NCI-H460 (cell line): ENCODE measurements around the gene TMEFF2. TPM values are rescaled to one million over a fixed set of nuclear protein-coding genes. Genes with fewer than 3 reads are reported as not detected.

ENCODE experiments used
- DNase-seq: peaks from one replicate; pipeline ENCODE4 v3.0.0-alpha.2; 2016; ENCODE audit warnings: low read depth; ENCODE audit errors: extremely low read depth
- total RNA-seq: library from RNA; depleted of rRNA; stranded (reverse); fragments of >200 nt; shearing (Covaris generic); gene quantifications from 2 replicates; pipeline ENCODE4 v1.2.3, GENCODE V29; 2014

Gene TMEFF2
- total RNA-seq, 1 experiment from 2014 or later, result not detected

DNA sequence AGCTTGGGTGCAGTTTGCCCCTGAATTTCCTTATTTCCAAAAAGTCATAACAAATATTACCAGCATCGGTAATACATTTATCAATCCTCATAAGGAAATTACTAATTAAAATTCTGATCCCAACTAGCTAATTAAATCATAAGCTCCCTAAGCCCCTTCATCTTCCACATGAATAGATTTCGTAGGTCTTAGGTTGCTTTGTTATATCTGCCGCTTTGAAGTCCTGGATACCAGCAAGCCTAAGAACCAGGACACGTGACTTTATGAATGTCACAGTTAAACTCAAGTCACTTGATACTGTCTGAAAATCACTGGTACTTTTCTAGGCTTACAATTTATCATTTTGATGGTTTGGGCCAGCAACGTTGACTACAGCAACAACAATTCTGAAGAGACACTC is 213.0 kb downstream of the TMEFF2 start:
- DNase-seq, result no peak

DNA sequence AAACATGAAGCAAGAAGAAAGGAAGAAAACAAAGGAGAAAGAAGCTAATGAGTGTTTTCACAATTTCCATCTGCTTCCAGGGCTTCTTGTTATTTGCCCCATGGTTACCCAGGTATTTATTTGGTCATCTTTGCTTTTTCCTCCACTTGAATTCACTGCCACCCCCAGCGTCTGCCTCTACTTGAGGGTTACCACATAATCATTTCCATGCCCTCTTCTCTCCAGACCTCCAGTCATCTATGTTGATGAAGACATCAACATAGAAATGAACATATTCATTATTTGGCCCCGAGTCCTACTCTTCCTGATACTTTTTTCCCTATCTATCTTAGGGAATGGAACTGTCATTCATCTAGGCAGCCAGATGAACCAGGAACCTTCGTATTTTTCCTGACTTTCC is 214.2 kb downstream of the TMEFF2 start:
- DNase-seq, result no peak

DNA sequence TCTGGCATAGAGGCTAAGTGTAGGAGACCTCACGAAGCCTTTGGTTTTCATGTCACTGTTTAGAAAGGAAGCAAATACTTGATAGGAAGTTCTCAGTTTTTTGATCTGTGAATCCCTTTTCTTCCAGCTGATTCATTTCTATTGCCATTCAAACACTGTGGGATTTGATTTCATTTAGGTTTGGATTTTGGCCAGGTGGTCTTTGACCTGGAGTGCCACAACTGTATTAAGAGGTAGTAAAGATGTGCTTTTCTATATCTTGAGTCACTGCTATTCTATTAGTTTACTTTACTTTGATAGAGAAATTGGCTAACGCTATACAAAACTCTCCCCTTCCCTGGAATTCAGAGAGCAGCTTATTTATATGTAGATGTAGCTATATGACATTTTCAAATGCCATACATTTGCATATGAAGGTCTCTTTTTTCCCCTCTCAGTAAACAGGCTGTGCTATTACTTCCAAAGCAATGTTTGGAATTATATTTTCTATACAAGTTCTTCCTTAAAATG is 215.5 kb downstream of the TMEFF2 start:
- no peak for DNase-seq

DNA sequence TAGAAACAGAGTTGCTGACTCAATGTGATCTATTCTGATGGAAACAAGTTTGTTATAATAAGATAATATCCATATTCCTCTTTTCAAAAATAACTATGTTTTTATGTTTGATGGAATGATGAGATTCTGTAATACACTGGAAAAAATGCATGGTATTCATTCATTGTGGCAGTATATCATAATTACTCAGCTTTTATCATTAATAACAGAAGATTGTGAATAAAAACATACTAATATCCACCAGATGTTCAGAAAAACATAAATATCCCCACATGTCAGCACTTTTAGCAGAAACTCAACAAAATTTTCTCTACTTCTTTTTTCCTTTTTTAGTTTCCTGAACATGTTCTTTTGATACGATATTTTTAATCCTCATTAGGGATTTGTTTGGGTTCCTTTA is 217.0 kb downstream of the TMEFF2 start:
- no peak for DNase-seq

DNA sequence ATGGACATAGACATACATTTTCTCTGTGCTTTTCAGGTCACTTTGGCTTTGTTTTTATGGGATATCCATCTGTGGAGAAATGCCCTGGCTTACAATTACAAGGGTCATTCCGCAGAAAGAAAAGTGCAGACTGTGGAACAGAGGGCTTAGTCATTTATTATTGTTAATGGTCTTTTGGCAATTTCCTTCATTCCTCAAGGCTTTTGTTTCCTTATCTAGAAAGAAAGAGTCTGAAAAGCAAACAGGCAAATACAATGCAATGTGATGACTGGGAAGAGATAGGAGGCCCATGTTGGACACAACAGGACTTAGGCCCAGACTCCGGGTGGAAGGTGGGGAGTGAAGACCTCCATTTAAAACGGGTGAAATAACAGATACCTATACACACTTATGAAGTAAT is 218.3 kb downstream of the TMEFF2 start:
- DNase-seq, result no peak

DNA sequence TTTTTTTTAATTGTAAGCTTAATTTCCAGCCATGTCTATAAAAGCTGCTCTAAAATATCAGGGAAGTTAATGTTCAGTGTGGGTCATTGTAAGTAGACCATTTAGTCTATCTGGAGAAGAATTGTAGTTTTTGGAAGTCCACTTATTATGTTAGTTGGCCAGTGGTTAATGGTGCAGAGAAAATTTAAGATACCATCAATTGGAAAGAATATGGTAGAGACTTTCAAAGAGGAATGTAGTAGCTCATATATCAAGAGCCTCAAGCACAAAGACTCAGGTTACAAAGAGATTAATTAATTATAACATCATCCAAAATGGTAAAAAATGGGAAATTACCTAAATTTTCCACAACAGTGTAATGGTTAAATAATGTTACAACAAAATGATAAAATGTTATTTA is 220.1 kb downstream of the TMEFF2 start:
- no peak for DNase-seq

DNA sequence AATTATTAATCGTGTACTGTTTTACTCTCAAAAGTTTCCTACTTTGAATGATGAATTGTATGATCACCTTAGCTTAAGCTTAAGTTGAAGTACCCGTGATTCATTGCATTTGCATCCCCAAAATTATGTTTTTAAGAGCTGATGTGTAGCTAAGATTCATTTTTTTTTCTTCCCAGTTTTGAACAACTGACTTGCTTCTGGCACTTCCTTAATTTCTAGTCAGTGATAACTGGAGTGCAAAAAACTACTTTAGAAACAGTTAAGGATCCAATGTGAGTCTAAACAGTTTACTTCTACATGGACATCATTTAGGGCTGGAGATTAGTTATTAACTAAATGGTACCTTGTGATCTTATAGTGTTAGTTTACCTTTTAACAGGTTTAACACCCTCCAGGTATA is 223.9 kb downstream of the TMEFF2 start:
- no peak for DNase-seq

DNA sequence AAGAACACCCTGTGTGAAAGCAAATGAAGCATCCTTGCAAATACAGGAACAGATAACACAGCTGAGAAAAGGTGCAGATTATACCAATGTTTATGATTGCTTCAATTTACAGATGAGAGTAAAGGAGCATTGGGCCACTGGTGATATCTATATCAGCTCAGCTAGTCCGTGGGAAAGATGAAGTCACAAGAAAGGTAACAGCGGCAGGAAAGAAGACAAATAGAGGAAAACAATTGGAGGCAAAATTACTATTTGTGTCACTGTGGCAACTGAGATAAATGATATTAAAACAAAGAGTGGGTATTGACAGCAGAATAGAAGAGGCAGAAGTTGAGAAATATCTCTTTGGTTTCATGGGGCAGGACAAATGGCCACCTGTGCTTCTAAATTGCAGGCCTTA is 226.6 kb downstream of the TMEFF2 start:
- no peak for DNase-seq

DNA sequence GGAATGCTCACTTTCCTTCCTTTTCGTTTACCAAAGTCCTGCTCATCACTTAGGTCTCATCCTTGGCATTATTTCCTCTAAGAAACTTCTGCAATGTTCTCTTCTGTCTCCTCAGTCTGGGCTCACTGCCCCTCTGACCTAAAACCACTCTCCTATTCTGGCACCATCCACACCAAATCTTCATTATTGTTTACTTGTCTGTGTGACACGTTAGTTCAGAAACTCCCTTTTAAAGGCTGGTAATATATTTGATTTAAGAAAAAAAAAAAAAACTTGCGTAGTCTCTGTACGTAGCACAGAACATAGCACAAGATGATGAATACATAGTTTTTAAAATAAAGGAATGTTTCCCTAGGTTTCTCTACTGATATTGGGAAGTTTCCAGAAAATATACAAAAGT is 229.0 kb downstream of the TMEFF2 start:
- no peak for DNase-seq

DNA sequence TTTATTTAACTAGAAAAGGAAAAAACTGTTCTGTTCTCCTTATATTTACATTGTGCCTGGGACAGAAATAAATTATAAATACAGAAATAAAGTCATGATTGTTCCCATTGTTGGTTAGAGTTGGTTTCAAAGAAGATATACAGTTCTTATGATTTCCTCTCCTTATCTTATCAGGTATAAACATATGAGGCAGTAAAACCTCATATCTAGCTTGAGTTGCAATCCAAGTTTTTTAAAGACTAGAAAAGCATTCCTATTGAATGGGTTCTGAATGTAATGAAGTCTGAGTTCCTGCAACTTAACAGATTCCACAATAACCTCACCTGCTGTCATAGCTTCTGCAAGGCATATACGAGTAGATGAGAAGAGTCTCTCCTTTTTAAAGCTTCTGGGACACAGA is 233.2 kb downstream of the TMEFF2 start:
- no peak for DNase-seq

DNA sequence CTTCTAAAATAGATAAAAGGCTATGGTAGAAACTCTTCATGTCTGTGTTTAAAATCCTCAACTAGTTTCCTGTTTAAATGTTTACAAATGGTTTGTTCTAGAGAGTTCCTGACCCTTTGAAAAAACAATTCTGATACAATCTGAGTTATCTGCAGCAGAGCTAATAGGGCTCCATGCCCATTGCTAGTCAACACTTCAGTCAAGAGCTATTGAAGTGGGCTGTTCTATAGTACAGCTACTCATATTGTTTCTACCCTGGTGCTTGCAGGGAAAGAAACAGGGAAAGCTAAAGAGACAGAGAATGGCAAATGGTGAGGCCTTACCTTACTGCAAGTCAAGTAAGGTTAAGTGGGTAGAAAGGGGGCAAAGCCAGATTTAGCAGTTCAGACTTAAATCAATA is 235.5 kb downstream of the TMEFF2 start:
- no peak for DNase-seq

DNA sequence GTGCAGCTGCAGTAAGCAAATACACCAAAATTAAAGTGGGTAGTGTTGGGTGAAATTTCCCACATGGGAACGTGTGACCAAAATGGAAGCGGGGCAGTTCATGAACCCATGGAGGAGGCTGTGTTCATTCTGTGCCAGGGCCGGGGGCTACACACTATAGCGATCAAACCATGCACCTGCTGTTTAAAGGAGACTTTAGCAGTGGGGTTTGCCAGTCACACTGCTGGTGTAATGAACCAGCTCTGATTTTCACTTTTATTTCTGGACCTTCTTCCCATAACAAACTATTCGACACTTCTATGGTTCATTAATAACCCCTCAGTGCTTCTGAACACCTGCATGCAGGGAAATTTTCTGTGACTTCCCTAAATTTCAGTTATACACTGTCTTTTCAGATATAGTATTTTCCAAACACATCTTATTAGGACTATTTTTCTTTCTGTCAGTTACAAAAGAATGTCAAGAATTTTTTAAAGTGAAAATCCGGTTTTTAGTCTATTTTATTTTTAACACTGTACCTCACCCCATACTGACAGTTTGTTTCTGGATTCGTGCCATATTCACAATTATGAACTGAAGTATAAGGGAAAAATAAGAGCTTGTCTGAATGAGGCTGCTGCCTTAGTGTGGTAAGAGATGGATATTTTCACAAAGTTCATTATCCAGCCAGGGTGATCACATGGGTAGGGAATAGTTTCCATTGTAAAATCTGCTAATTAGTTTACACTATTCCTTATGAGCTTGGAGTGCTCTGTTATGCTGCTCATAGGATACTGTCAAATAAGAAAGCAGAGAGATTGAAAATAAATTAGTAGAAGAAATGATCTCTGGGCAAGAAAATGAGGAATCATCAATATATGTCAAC is 236.5 kb downstream of the TMEFF2 start:
- no peak for DNase-seq

DNA sequence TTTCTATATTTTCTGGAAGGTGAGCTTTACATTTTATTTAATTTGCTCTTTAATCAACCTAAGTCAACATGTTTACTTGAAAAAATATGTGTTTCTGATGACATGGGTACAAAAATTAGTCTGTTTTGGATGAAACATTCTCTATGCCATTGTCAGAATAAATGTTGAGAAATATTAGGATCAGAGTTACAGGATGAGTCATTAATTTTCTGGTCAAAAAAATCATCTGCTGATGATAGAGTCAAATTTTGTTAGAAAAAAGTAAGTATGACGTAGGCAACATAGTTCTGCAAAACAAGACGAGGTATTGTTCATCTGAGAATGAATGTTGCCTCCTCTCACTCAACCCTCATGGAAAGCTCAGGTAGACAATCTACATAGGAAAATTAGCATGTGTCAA is 240.3 kb downstream of the TMEFF2 start:
- DNase-seq, result no peak

DNA sequence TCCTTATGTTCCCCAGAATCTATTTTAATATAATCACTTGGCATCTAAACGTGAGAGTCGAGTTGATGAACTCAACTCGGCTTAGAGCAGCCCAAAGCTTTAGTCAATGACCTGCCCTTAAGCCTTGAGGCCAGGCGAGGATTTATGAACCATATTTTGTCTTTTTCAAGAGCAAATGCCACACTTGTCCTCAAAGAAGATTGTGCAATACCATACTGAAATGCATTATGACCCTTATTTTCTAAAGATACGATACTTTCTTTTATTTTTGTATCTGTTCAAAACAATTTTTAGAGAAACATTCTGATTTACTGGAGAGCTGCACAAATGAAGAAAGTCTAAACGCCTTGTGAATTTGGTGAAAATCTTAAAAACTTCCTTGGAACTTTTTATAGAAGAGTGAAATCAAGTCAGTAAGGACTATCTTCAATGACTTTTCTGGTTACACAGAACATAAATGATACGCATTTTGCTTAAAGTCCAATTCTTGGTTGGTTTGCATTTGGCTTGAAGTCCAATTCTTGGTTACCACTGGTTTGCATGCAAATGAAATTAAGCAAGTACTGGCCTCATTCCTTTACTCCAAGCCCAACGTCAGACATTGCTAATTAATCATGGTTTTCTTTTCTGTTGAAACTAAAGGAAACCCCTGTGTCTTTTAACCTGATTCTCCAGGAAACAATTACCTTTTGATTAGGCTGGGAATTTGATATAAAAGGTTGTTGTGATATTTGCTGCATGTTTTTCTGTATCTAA is 242.0 kb downstream of the TMEFF2 start:
- DNase-seq, result no peak

DNA sequence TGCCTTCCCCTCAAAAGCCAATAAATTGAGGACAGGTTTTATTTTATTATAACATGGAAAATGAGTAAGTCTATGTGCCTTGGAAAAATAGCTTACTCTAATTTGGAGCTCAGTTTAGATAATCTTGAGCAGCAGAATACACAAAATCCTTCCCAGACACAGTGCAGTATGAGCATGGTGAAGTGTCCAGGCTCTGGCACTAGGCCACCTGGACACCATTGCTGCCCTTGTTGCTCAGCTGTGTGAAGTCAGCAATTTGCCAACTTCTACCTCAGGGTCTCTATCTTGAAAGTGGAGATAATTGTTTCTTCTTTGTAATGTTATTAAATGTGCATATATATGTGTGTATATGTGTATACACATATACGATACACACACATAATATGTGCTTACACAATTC is 242.9 kb downstream of the TMEFF2 start:
- no peak for DNase-seq

DNA sequence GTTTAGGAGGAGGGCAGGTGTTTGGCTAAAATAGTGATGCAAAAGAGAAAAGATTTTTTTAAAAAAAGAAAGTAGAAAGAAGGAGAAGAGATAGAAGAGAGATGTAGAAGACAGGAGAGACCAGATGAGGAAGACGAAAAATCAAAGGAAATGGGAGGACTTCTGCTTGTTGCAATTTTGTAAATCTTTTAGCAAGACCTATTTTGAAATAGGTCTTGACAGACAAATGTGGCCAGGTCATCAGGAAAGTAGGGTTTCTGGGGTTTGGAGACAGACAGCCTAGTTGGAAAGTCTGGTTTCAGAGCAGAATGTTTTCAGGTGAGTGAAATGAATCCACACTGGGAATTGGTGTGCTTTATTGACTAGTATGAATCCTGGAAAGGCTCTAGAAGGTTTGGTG is 243.4 kb downstream of the TMEFF2 start:
- no peak for DNase-seq

DNA sequence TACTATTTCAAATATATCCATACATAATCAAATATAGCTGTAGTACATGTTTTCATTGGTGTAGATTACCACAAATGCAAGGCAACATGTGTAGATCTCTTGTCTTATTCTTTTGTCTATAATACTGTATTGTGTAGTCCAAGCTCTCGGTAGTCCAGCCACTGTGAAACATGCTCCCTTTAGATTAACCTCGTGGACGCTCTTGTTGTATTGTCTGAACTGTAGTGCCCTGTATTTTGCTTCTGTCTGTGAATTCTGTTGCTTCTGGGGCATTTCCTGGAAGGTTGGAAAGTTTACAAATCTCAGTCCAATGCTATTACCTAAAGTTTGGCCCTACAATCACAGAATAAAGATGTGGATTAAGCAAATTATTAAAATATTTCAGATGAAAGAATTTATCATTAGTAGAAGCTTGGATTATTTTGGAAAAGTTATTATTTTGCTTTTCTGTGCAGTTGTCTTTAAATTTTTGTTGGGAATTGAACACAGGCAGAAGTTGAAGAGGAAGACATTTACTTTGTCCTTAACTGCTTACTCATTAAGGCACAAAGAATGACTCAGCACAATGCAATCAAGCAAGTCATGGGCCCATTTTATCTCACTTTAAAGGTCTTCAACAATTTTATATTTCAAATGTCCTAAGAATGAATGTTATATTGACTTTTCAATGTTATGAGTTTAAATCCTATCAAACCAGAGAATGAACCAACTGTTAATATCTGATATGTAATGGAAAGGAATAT is 244.4 kb downstream of the TMEFF2 start:
- peak; percentile 45 for DNase-seq

DNA sequence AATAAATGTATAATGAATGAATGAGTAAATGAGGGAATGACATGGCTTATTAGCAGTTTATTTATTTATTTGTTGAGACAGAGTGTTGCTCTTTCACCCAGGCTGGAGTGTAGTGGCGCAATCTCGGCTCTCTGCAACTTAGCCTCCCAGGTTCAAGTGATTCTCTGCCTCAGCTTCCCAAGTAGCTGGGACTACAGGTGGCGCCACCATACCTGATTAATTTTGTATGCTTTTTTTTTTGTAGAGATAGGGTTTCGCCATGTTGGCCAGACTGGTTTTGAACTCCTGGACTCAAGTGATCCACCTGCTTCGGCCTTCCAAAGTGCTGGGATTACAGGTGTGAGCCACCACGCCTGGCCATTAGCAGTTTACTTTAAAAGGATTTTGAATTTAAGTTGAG is 247.5 kb downstream of the TMEFF2 start:
- DNase-seq, result no peak

DNA sequence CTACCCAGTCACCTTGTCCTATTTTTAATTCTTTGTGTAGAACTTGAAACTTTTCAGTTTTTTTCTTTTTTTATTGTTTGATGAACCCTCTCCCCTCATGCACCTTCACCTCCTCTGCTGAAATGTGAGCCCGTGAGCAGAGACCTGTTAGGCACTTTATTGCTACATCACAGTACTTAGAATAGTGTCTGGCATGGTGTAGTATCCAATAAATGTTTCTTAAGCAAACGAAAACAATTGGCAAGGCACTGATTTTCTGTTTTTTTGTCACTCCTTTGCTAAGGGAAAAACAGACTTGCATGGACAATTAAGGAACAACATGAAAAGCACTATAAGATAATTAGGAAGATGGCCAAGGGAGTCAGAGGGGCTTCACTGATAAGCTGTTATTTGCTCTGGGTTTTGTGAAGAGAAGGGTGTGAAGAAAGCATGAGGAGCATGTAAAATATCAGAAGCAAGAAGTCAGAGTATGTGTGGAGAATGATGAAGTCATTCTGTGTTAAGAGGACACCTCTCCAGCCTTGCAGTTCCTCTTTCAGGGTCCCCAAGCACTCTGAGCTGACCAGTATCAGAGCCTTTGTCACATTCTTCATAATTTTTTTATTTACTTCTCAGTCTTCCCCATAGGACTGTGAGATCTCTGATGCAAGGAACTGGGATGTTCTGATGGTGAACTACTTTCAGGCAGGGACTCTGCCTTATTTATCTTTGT is 248.1 kb downstream of the TMEFF2 start:
- no peak for DNase-seq

DNA sequence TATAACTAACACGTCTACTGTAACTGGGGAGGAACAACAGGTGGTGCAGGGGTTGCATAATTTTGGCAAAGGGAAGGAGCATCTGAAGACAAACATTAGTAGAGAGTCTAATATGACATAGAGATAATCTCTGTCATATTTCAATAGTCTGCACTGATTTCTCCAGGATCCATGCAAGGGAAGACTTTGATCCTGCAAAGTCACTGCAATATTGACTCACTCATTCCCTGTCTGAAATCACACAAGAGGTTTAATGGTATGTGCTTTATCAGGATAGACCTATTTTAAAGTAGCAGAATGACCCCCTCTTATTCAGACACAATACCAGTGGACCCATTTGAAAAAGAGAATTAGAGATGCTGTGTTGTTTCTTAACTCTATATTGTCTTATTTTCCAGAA is 249.1 kb downstream of the TMEFF2 start:
- DNase-seq, result no peak

DNA sequence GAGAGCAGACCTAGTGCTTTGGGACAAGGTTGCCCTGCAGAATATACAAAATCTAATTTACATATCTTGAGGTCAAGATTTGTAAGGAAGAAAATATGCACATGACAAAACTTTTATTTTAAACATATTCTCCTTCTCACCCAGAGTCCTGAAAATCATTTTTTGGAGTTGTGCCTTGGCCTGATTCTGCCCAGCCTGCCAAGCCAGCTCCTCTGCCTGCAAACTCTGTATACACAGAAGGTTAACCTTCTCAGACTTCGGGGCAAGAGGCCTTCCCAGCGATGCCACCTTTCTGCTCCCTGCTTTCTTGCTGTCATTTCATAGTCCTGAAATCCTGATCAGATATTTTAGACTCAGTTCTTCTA is 252.0 kb downstream of the TMEFF2 start:
- no peak for DNase-seq
